GM12878 (cell line): ENCODE results near the gene CHD6.
"Not testable (repeated sequence)": the region's sequence is repeated elsewhere in the genome, so short reads cannot be mapped to it uniquely, and the experiment has no call there.

Source experiments
- BRCA1 ChIP-seq: IDR thresholded peaks from 2 replicates; pipeline ENCODE4 v1.6.1; 2011; ENCODE audit warnings: low read depth, low read length, improper control_type of control experiment
- CREM ChIP-seq: IDR thresholded peaks from 2 replicates; pipeline ENCODE4 v1.6.1; 2014; ENCODE audit warnings: antibody characterized with exemption, low read depth
- CTCF ChIP-seq, 3 experiments: IDR thresholded peaks in 2 of 3; conservative IDR thresholded peaks in 1 of 3; 2 replicates each; pipeline ENCODE4 v1.5.1; 2011; ENCODE audit warnings: low read depth in 3 of 3, low read length in 3 of 3, mild to moderate bottlenecking in 3 of 3, control low read depth in 2 of 3, moderate library complexity in 2 of 3, inconsistent platforms in 1 of 3, mixed read lengths in 1 of 3; ENCODE audit not compliant: control insufficient read depth in 2 of 3, insufficient read depth in 1 of 3; ENCODE audit errors: extremely low read depth in 1 of 3
- EZH2 ChIP-seq: IDR thresholded peaks from 2 replicates; pipeline ENCODE4 v1.6.1; 2012; ENCODE audit warnings: low read depth, mild to moderate bottlenecking, control low read depth, inconsistent platforms, low read length, borderline replicate concordance; ENCODE audit not compliant: control insufficient read depth
- PAX5 ChIP-seq: IDR thresholded peaks from 2 replicates; pipeline ENCODE4 v1.6.1; 2011; ENCODE audit warnings: low read depth, low read length, borderline replicate concordance
- POLR2A ChIP-seq: IDR thresholded peaks from 2 replicates; pipeline ENCODE4 v1.6.1; 2011; ENCODE audit warnings: low read depth, mild to moderate bottlenecking, low read length
- POLR2AphosphoS5 ChIP-seq: IDR thresholded peaks from 2 replicates; pipeline ENCODE4 v1.6.1; 2011; ENCODE audit warnings: mild to moderate bottlenecking, low read length, inconsistent platforms
- RAD21 ChIP-seq: IDR thresholded peaks from 2 replicates; pipeline ENCODE4 v1.6.1; 2011; ENCODE audit warnings: mild to moderate bottlenecking, low read depth, low read length, moderate library complexity; ENCODE audit not compliant: insufficient read depth
- TAF1 ChIP-seq: IDR thresholded peaks from 2 replicates; pipeline ENCODE4 v1.6.1; 2011; ENCODE audit warnings: mild to moderate bottlenecking, low read depth, low read length, borderline replicate concordance
- YY1 ChIP-seq: IDR thresholded peaks from 2 replicates; pipeline ENCODE4 v1.6.1; 2011; ENCODE audit warnings: low read depth, mild to moderate bottlenecking, low read length

- TF ChIP-seq PAX5; CTCF (IDR thresholded peaks at IDR 0.05 in 2 of 3, conservative IDR thresholded peaks at IDR 0.05 in 1 of 3; ENCODE audit: control insufficient read depth in 2 of 3, extremely low read depth in 1 of 3, insufficient read depth in 1 of 3, low read depth in 3 of 3, low read length in 3 of 3); EZH2; POLR2A; POLR2AphosphoS5; BRCA1; TAF1; RAD21; YY1; CREM: not testable (repeated sequence)
Observed at GRCh38 chr20:41535551-41535950, 82.6 kb downstream of the CHD6 start.
